Endothelial cell (in vitro differentiated cells): ENCODE measurements around the gene PCDHB15. TPM values are rescaled to one million over a fixed set of nuclear protein-coding genes. Genes with fewer than 3 reads are reported as not detected.
A peak's percentile ranks its signal among the peaks of the same experiment; 100 is the strongest.
"Not testable (repeated sequence)": the region's sequence is repeated elsewhere in the genome, so short reads cannot be mapped to it uniquely, and the experiment has no call there.

Experiments used
- DNase-seq: peaks from one replicate; pipeline ENCODE4 v3.0.0; 2021; ENCODE audit warnings: low spot score
- H3K27ac Mint-ChIP-seq: one replicate; pipeline ENCODE4 v1.8.0; 2021; ENCODE audit warnings: mixed read lengths, inconsistent platforms; ENCODE audit not compliant: unreplicated experiment
- H3K27me3 Mint-ChIP-seq: one replicate; pipeline ENCODE4 v1.8.0; 2021; ENCODE audit warnings: mild to moderate bottlenecking, moderate library complexity, mixed read lengths, inconsistent platforms; ENCODE audit not compliant: unreplicated experiment
- H3K36me3 Mint-ChIP-seq: one replicate; pipeline ENCODE4 v1.8.0; 2021; ENCODE audit warnings: mild to moderate bottlenecking, low read depth, mixed read lengths, inconsistent platforms; ENCODE audit not compliant: unreplicated experiment
- H3K4me1 Mint-ChIP-seq: one replicate; pipeline ENCODE4 v1.8.0; 2021; ENCODE audit warnings: mild to moderate bottlenecking, mixed read lengths, inconsistent platforms; ENCODE audit not compliant: unreplicated experiment
- H3K4me3 Mint-ChIP-seq: one replicate; pipeline ENCODE4 v1.8.0; 2021; ENCODE audit warnings: mild to moderate bottlenecking, mixed read lengths, inconsistent platforms; ENCODE audit not compliant: unreplicated experiment
- H3K9me3 Mint-ChIP-seq: one replicate; pipeline ENCODE4 v1.8.0; 2021; ENCODE audit warnings: mixed read lengths, inconsistent platforms; ENCODE audit not compliant: unreplicated experiment
- CTCF ChIP-seq: fragments of 200-600 bp; sonication (generic); IDR thresholded peaks from one replicate; pipeline ENCODE4 v1.5.0; 2021; ENCODE audit warnings: antibody characterized with exemption; ENCODE audit not compliant: unreplicated experiment
- total RNA-seq: library from RNA; stranded (reverse); fragmentation: NEBNext Ultra II Directional; extraction: Animal tissue kit (Norgen Biotek cat#: 25700); gene quantifications from one replicate; pipeline ENCODE4 v1.2.1, GENCODE V29; 2021; ENCODE audit not compliant: unreplicated experiment

Gene PCDHB15
- total RNA-seq, 1 donor from 2014 or later = 10.5 TPM

- DNase-seq = peak; percentile 18
- peak within 1 kb of the TSS; percentile 72 for H3K4me3 Mint-ChIP-seq
- peak; percentile 50 for TF ChIP-seq CTCF
- H3K9me3 Mint-ChIP-seq = peaks cover 2% of the 10 kb centered on the region
- no peak within 1 kb of the TSS for H3K27ac Mint-ChIP-seq
- H3K36me3 Mint-ChIP-seq = peaks cover 33% of the 10 kb centered on the region
- peaks cover 10% of the 10 kb centered on the region for H3K4me1 Mint-ChIP-seq
- no peaks in the 10 kb centered on the region for H3K27me3 Mint-ChIP-seq
These were observed 21.9 kb upstream of the PCDHB15 start, which contains the start of gene PCDHB14 for GRCh38 chr5:141223112-141223783. Gene PCDHB14, plus strand, starts transcription at chr5:141223343. Its CDS starts 163 bp downstream, at chr5:141223506.

GRCh38 chr5:141224844-141225243 is 20.4 kb upstream of the PCDHB15 start:
- not testable (repeated sequence) for H3K4me1 Mint-ChIP-seq, H3K9me3 Mint-ChIP-seq, H3K27me3 Mint-ChIP-seq, H3K27ac Mint-ChIP-seq, DNase-seq
- Mint-ChIP-seq H3K36me3 (peaks cover 31% of the 10 kb centered on the region), H3K4me3 (peak overlapping the region; percentile 80)

- Mint-ChIP-seq H3K4me3 (peak overlapping the region; percentile 65), H3K36me3 (peaks cover 31% of the 10 kb centered on the region)
- not testable (repeated sequence) for H3K9me3 Mint-ChIP-seq, H3K27me3 Mint-ChIP-seq, H3K27ac Mint-ChIP-seq, H3K4me1 Mint-ChIP-seq, DNase-seq
These were observed 19.8 kb upstream of the PCDHB15 start for GRCh38 chr5:141225421-141225820.

GRCh38 chr5:141234109-141234667 is 11.0 kb upstream of the PCDHB15 start:
- H3K4me1 Mint-ChIP-seq = no peaks in the 10 kb centered on the region
- H3K4me3 Mint-ChIP-seq = peak overlapping the region; percentile 59
- H3K27me3 Mint-ChIP-seq = peaks cover 9% of the 10 kb centered on the region
- no peak for DNase-seq
- H3K9me3 Mint-ChIP-seq = peaks cover 16% of the 10 kb centered on the region
- no peak for TF ChIP-seq CTCF
- no peak overlapping the region for H3K27ac Mint-ChIP-seq
- H3K36me3 Mint-ChIP-seq = peaks cover 38% of the 10 kb centered on the region

- Mint-ChIP-seq H3K36me3 (peaks cover 44% of the 10 kb centered on the region), H3K4me3 (peak overlapping the region; percentile 70), H3K27me3 (peaks cover 12% of the 10 kb centered on the region), H3K9me3 (peaks cover 22% of the 10 kb centered on the region)
- H3K4me1 Mint-ChIP-seq, H3K27ac Mint-ChIP-seq, DNase-seq: not testable (repeated sequence)
These were observed 9.3 kb upstream of the PCDHB15 start for GRCh38 chr5:141235922-141236321.

GRCh38 chr5:141236516-141237313 is 8.5 kb upstream of the PCDHB15 start:
- Mint-ChIP-seq H3K4me1 (no peaks in the 10 kb centered on the region), H3K27me3 (peaks cover 14% of the 10 kb centered on the region), H3K4me3 (peak overlapping the region; percentile 78), H3K9me3 (peaks cover 24% of the 10 kb centered on the region), H3K36me3 (peaks cover 39% of the 10 kb centered on the region), H3K27ac (peak overlapping the region; percentile 42)
- TF ChIP-seq CTCF = no peak
- DNase-seq = no peak
